HCT116 (cell line): Measurements from ENCODE around the gene PPFIA2.
A peak's percentile ranks its signal among the peaks of the same experiment; 100 is the strongest.

Experiments
- CEBPB ChIP-seq: IDR thresholded peaks from 2 replicates; pipeline ENCODE4 v1.6.1; 2012; ENCODE audit warnings: low read depth
- CTCF ChIP-seq, 3 experiments: fragments of 200-600 bp in 1 of 3; sonication (generic) in 1 of 3; IDR thresholded peaks in 2 of 3; conservative IDR thresholded peaks in 1 of 3; 2 replicates each; pipeline ENCODE4 v1.5.1; 2012 to 2017; ENCODE audit warnings: low read depth in 2 of 3, low read length in 2 of 3, antibody characterized with exemption in 1 of 3, borderline replicate concordance in 1 of 3, control low read depth in 1 of 3, mild to moderate bottlenecking in 1 of 3, mixed read lengths in 1 of 3, mixed run types in 1 of 3, moderate library complexity in 1 of 3; ENCODE audit not compliant: insufficient read depth in 1 of 3
- EZH2phosphoT487 ChIP-seq: fragments of 200-600 bp; IDR thresholded peaks from 2 replicates; pipeline ENCODE4 v1.6.1; 2018; ENCODE audit warnings: antibody characterized with exemption, borderline replicate concordance
- POLR2A ChIP-seq: IDR thresholded peaks from 2 replicates; pipeline ENCODE4 v1.7.0; 2011; ENCODE audit warnings: borderline replicate concordance; ENCODE audit not compliant: insufficient read depth, insufficient read length; ENCODE audit errors: extremely low read depth
- POLR2AphosphoS5 ChIP-seq: IDR thresholded peaks from 2 replicates; pipeline ENCODE4 v1.6.1; 2011; ENCODE audit warnings: mild to moderate bottlenecking, low read depth, low read length, moderate library complexity
- RAD21 ChIP-seq: IDR thresholded peaks from 2 replicates; pipeline ENCODE4 v1.6.1; 2012; ENCODE audit warnings: low read depth, mild to moderate bottlenecking
- REST ChIP-seq: IDR thresholded peaks from 2 replicates; pipeline ENCODE4 v1.6.1; 2012; ENCODE audit warnings: low read depth

- TF ChIP-seq CEBPB (no peak), CTCF (IDR thresholded peaks at IDR 0.05 in 2 of 3, conservative IDR thresholded peaks at IDR 0.05 in 1 of 3; ENCODE audit: borderline replicate concordance in 1 of 3, insufficient read depth in 1 of 3, low read depth in 2 of 3, low read length in 2 of 3) (peak; percentile 31 to 85 (median 47); a peak in 5 of 6 replicates), EZH2phosphoT487 (no peak), POLR2A (no peak), POLR2AphosphoS5 (no peak), REST (no peak), RAD21 (peak; percentile 85)
These were observed 114.6 kb downstream of the PPFIA2 start for GRCh38 chr12:81644503-81644902.
